Ureter (tissue), 1 donor: ENCODE data around the gene BET1L. TPM values are rescaled to one million over a fixed set of nuclear protein-coding genes. Genes with fewer than 3 reads are reported as not detected.
"Not testable (repeated sequence)": the region's sequence is repeated elsewhere in the genome, so short reads cannot be mapped to it uniquely, and the experiment has no call there.

ENCODE experiments used
- DNase-seq: peaks from one replicate; pipeline ENCODE4 v3.0.0-alpha.2; 2020; ENCODE audit warnings: low spot score
- total RNA-seq: library from RNA; stranded (reverse); gene quantifications from one replicate; pipeline ENCODE4 v1.2.4, GENCODE V29; 2023
- donor health status: DM: yes; HTN: yes; CAD: no.

The BET1L gene, protein sequence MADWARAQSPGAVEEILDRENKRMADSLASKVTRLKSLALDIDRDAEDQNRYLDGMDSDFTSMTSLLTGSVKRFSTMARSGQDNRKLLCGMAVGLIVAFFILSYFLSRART
- total RNA-seq: 59.9 TPM

DNA sequence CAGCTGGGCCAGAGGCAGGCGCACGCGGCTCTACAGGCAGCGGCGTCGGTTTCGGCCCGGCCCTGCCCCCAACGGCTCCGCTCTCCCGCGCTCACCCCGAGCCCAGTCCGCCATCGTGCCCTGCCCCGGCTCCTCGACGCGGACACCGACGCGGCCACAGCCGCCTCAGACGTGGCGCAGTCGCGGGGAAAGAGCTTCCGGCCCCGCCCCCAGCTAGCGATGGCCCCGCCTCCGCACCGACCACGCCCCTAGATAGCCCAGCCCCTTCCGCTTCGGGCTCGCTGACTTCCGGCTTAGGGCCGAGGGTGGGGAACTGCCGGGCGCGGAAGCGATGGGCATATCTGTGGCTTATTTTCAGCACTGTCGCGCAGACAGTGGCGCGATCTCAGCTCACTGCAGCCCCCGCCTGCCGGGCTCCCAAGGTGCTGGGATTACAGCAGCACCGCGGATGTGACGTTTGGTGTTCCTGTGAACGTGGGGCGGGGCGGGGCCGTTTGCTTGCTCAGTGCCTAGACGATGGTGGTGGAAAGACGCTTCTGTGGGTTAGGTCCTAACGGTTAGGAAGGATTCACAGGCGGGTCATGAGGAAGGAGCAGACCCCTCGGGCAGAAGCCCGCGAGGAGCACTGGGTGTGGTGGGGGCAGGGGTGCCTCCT lies at the start of gene BET1L, which contains the start of gene RIC8A:
Gene BET1L (minus strand): TSS at position 192 of the 655 bp plus-strand sequence. CDS start 78 bp downstream, at position 114.
Gene RIC8A (plus strand): TSS at position 501 of the 655 bp plus-strand sequence. CDS start 1,147 bp downstream, outside the sequence.
- DNase-seq: peak; percentile 98

DNA sequence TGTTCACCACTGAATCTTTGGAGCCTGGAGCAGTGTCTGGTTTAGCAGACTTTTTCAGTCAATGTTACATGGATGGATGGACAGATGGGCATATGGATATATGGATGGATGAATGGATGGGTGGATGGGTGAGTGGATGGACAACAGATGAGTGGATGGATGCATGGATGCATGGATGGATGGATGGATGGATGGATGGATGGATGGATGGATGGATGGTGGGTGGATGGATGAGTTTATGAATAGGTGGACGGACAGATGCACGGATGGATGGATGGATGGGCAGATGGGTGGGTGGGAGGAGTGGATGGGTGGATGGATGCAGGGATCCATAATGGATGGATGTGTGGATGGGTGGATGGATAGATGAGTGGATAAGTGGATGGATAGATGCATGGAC lies 48.6 kb upstream of the BET1L start:
- no peak for DNase-seq

DNA sequence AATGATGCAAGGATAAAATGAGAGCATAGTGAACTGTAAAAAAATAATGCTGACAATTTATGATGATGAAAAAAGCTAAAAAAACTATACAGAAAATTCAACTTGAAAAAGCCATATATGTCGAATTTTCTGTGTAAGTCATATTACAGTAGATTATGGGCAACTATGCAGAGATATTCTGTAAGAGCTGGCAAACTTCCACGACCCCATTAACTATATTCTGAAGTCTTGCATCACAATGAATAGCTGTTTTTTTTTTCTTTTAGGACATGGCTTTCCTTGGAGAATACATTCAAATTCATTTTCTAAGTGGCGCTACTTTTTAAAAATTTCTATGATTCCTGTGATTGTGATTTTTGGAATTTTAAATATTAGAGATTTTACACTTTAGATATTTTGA lies 48.0 kb upstream of the BET1L start:
- DNase-seq: no peak

DNA sequence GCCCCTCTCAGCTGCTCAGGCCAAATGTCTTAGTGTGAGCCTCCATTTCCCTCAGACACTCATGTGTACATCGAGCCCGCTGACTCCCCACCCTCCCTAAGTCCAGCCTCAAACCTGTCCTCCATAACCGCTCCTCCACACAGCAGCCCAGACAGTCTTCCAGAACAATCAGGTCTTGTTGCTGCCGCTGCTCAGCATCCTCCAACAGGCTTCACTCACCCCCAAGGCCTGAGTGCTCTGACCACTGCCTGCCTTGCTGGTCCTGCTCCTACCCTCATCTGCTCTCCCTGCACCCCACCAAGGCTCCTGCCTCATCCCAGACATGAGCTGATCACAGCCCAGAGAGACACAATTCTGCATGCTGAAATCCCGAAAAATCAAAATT lies 46.7 kb upstream of the BET1L start:
- DNase-seq: no peak

DNA sequence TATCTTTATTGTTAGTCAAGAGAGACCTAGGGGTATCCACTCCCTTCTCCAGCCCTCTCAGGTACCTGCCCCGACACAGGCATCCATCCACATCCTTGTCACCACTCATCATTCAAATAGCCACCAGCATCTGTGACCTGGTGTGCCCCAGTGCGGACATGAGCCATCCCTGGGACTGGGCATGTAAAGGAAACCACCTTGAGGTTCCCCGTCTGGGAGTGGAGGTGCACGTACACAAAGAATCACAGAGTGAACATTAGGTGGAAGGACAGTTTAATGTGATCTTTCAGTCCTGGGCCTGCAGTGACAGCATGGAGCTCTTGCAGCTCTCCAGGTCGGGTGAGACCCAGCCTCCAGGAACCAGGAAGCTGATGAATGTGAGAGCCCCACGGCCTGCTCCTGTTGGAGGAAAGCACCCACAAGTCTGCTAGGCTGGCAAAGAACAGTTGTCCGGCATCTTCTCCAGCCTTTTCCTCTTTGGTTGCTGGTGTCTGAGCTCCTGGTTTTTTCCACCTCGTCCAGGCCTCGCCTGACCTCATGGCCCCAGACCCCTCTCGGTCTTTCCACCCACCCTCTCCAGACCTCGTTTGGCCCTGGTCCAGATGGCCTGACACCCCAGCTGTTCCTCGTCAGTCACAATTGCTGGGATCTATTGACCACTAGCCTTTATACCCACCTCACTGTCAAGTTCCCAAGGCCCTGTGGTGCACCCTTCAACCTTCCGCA lies 46.1 kb upstream of the BET1L start:
- DNase-seq: no peak

DNA sequence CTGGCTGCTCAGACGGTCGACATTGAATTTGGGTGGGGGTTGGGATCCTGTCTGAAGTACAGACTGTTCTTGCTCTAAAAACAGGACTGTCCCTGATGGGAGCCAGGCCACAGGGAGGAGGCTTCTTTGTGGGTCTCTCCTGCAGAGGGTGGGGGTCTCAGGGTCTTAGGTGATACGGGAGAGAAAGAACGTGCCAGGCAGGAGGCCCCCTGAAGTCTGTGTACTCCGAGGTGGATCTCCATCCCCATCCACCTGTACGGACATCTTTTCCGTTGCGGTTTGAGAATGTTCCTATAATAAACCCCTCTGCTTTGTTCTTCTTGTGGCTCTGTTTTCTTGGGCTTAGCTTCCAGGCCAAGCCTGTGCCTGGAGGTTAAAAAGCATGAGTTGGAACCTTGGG lies 45.5 kb upstream of the BET1L start:
- no peak for DNase-seq

DNA sequence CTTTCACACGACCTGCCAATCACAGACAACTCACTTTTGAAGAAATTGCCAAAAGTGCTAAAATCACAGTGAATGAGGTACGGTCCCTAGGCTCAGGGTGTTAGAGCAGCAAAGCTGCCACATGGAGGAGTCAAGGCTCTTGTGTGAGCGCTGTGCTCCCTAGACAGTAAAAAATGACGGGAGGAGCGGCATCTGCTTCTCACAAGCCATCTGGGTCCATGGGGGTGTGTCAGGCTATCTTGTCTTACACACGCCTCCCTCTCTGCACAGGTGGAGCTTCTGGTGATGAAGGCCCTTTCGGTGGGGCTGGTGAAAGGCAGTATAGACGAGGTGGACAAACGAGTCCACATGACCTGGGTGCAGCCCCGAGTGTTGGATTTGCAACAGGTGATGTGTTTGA lies 44.4 kb upstream of the BET1L start:
- no peak for DNase-seq

DNA sequence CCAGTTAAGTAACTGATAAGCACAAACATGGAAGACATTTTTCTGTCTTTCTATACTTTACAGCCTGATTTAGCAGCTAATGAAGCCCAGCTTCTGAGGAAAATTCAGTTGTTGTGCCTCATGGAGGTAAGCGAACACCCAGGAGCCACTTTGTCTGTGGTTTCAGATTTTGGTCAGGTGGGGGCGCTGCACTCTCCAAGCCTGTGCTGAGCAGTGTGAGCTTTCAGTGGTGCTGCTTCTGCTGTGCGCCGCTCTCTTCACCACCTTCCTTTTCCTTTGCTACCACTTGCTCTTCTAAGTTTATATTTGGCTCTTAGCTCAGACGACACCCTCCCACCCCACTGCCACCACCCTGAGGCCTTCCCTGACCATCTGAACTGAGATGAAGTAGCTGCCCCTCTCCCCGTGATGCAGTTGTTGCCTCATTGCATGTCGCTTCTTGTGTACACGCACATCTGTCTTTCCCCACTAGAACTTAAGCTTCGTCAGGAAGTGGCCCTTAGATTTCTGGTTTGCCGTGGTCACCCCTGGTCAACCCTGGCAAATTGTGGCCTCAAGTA lies 43.6 kb upstream of the BET1L start:
- DNase-seq: peak; percentile 68

DNA sequence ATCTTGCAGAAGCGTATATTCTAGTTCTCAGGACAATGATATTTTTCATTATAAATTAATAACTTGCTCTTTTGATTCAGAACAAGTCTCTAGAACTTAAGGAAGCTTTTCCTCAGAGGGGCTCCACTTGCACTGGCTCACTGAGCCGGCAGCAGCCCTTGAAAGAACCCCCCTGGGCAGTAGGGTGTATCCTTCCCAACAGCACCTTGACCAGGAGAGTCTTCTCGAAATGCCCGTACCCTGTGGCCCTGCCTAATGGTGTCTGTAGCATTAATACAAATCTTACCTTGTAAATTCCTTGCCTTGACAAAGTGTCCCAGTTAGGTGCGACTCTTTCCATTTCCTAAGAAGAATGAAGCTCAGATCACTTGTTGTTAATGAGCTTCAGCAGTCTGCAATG lies 43.1 kb upstream of the BET1L start:
- DNase-seq: no peak

DNA sequence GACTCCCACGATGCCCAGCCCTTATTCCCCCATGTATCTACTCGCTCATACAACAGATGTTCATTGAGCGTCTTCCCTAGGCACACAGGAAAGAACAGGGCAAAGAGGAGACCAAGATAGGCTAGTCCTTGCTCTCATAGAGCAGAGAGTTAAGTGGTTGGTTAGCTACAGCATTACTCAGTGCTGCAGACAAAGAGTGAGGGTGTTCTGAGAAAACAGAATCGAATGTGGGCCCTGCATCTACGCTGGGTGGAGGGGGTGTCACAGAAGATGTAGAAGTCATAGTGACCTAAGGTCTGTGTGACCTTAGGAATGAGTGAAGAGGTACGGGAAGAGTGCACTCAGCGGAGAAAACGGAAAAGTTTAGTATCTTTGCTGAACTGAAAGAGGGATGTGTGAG lies 41.9 kb upstream of the BET1L start:
- DNase-seq: no peak

DNA sequence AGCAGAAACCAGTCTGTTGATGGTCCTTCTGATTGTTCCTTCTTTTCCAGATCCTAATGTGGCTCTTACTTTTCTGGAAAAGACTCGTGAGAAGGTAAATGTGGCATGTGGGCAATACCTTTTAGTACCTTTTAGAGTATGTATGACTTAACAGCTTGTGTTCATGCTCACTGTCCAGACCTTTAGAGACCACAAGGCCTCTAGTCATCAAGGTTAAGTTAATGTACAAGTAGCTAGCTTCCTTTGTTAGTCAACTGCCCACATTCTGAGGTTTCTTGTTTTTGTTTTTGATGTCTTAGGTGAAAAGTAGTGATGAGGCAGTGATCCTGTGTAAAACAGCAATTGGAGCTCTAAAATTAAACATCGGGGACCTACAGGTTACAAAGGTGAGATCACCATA lies 37.2 kb upstream of the BET1L start:
- no peak for DNase-seq

DNA sequence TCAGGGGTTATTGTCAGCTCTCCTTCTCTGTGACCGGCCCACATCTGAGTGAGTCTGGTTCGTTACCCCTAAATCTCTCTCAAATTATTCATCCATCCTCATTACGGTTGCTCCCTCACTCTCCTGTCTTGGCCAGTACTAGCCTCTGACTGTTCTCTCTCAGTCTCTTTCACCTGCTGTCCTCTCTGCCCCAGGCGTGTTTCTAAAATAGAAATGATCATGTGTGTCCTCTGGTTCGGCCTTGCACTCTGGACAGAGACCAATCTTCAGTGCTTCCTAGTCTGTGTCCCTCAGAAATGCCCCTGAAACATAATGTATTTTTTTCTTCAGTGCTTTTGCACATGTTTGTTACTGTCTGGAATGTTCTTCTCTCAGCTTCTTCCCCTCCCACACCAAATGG lies 34.4 kb upstream of the BET1L start:
- DNase-seq: no peak

DNA sequence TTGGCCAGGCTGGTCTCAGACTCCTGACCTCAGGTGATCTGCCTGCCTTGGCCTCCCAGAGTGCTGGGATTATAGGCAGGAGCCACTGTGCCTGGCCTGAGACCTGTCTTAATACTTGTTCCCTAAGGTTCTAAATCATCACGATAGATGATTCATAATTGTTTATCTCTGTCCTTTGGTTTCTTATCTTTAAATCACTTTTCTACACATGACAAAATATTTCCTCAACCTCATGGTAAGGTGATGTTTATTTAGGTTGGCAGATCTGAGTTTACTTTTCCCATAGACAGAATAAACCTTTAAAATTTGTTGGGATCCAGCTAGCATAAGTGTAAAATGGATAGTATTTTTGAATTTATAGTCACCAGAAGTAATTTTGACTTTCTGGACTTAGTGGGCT lies 33.1 kb upstream of the BET1L start:
- no peak for DNase-seq

DNA sequence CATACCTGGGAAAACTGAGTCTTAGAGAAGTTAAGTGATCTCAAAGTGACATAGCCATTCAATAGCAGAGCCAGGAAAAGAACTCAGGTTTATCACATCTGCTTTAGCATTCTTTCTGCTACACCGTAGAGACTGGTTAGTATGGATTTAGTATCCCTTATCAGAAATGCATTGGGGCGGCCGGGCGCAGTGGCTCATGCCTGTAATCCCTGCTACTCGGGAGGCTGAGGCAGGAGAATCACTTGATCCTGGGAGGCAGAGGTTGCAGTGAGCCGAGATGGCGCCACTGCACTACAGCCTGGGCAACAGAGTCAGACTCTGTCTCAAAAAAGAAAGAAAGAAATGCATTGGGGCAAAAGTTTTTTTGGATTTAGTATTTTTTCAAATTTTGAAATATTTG lies 31.1 kb upstream of the BET1L start:
- not testable (repeated sequence) for DNase-seq

DNA sequence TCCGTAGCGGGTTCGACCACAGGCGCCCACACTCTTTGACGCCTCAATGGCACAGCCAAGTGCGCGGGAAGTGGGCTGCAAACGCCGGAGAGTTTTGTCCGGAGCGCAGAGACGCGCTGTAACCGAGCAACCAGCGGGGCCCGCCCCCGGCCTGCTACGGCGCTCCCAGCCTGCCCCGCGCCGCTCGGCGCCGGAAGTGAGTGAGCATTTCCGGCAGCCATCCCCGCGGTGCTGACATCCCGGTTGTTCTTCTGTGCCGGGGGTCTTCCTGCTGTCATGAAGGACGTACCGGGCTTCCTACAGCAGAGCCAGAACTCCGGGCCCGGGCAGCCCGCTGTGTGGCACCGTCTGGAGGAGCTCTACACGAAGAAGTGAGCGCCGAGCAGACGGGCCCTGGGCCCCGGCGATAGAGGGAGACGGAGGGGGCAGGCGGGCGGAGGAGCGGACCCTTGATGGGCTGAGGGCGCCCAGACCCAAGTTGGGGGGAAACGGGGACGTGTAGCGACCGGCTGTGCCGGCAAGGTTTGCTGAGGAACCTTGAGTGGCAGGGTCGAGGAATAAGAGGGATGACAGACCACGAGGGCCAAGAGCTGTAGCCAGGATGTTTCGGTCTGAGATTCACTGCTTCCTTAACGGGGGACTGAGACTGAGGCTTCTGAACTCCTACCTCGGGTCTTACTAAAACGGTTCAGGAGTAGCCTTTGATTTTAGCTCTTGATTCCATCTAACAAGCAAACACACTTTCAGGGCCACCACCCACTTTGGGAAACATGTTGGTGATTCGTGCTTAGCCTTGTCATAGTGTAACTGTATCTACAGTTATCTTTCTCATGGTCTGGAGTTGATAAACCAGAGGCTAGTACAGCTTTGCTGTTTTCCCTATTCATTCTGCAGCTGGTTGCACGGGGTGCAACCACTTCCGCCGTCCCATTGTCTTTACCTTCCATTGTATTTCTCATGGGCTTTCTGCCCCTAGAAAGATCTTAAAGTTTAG lies 29.9 kb upstream of the BET1L start, which contains the start of gene PSMD13:
Gene PSMD13 (plus strand): TSS at position 203 of the 994 bp plus-strand sequence. CDS start 74 bp downstream, at position 277.
- DNase-seq: peak; percentile 86

DNA sequence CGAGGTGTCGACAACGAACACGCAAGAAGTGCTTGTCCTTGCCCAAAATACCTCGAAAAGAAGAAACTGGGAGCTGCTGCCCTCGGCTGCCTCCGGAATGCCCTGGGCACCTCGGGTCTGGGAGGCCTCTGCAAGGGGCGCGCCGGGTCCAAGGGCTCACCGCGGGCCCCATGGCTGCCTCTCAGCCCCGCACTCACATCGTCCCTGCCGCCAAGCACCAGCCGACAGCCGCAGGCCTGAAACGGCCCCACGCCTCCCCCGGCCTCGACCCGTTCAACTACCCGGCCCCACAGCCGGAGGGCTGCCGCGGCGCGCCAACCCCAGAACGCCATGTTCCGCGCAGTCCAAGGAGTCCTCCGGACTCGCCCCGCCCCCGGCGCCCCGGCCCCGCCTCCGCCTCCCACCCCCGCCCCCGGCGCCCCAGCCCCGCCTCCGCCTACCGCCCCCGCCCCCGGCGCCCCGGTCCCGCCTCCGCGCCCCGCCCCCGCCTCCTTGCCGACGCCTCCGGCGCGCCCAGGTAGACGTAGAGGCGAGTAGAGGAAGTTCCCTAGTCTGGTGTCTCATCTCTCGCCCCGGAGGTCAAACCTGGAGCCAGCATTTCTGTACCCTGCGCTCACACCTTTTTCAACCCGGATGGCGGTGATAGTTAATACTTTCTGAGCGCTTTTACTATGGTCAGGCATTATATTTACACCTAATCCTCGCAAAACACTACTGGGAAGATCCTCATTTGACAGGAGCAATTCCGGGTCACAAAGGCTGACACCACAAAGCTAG lies 29.0 kb upstream of the BET1L start, which contains the start of gene SIRT3:
Gene SIRT3 (minus strand): TSS at position 346 of the 777 bp plus-strand sequence. CDS start 14 bp downstream, at position 332.
- peak; percentile 85 for DNase-seq

DNA sequence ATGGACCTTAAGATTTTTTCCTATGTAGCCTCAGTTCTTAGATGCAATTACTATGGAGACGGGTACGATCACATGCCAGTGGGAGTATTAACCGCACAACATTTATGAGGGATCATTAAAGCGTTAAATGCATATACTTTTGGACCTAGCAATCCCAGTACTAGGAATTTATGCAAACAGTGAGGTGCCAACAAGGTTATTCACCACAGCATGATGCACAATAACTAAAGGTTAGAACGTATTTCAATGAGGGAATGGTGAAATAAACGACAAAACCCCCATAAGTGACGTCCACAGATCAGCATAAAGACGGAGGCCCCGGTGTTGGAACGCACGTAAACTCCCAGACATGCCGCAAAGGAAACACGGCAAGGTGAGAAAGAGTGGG lies 28.4 kb upstream of the BET1L start:
- no peak for DNase-seq

DNA sequence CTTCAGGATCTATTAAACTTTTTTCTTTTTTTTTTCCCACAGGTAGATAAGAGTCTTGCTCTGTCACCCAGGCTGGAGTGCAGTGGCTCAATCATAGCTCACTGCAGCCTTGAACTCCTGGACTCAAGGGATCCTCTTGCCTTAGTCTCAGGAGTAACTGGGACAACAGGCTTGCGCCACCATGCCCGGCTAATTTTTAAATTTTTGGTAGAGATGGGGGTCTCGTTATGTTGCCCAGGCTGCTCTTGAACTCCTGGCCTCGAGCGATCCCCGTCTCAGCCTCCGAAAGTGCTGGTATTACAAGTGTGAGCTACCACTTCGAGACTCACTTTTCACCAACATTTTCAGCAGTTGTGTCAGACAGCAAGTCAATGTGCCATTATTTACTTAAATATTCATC lies 28.0 kb upstream of the BET1L start:
- no peak for DNase-seq

DNA sequence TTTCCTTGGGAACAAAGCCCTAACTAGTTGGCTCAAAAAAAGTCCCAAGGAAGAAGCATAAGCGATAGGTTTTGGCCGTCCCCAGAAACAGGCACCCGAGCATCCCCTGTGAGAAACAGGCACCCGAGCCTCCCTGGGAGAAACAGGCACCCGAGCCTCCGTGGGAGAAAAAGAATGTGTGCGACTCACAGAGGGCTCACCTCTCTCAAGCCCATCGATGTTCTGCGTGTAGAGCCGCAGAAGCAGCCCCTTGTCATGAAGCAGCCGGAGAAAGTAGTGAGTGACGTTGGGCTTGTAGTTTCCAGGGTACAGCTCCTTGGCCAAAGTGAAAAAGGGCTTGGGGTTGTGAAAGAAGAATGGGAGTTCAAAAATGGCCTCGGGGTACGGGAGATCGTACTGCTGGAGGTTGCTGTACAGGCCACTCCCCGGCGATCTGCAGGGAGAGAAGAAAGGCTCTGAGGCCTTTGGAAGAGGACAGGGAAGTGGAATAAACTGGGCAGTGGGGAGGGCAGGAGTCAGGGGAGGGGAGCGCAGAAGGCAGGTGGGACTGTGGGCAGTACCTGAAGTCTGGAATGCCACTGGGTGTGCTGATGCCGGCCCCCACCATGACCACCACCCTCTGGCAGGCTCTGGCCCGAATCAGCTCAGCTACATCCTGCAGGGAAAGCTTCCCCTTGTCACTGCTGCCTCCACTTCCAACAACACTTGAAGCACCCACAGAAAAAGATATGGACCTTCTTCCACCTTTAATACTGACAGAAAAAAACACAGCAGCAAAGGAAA lies 25.8 kb upstream of the BET1L start:
- no peak for DNase-seq

DNA sequence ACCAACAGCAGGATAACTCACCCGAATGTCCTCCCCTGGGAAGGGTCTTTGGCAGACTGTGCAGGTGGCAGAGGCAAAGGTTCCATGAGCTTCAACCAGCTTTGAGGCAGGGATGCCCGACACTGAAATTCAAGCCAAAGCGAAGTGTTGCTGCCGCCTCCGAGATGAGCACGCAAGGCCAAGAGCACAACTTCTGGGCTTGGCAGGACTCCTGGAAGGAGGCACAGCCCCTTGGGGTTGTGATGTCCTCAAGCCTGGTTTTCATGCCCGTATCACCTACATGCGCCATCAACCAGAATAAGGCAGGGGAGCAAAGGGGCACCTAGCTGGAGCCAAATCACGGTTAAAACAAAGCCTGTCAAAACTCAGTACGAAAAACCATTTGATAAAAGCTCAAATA lies 23.2 kb upstream of the BET1L start:
- no peak for DNase-seq
